HG03520 (cell line): ENCODE measurements around the gene SIKE1.
A peak's percentile ranks its signal among the peaks of the same experiment; 100 is the strongest.
"Not testable (repeated sequence)": the region's sequence is repeated elsewhere in the genome, so short reads cannot be mapped to it uniquely, and the experiment has no call there.

Experiments
- ATAC-seq: cut with Tn5 transposase; IDR thresholded peaks from one replicate; pipeline ENCODE4 v1.9.1; 2021; ENCODE audit warnings: mild to moderate bottlenecking, moderate library complexity; ENCODE audit not compliant: unreplicated experiment

SIKE1 gene

DNA sequence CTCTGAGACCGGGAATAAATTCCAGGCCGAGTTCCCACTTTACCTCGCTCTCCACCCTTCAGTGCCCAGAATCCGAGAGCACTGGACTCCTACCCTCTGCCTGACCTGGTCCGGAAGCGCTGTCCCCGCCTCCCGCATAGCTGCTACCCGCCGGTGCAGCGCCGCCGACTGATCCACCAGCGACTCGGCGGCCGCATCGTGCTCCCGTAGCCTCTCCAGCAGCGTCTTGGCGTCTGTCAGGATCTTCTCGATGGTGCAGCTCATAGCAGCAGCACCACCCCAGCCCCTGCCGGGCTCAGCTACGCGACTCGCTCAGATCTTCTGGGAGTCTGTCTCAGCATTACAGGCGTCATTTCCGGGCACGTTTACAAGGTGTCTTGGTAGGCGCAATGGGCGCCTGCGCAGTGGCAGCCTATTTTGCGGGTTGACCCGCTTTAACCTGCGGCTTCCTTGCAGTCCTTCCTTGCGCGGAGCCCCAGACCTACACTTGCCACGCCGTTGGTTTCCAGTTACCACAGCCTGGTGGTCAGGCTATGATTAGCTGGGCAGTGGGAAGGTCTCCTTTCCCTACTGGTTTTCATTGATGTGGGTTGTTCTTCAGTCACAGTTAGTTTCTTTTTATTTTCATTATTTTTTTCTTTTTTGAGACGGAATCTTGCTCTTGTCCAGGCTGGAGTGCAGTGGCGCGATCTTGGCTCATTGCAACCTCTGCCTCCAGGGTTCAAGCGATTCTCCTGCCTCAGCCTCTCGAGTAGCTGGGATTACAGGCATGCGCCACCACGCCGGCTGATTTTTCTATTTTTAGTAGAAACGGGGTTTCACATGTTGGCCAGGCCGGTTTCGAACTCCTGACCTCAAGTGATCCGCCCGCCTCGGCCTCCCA lies at the start of gene SIKE1:
SIKE1 (minus strand) TSS at position 342 of the 883 bp plus-strand sequence; CDS start at position 264, 78 bp downstream.
- peak; percentile 99 for ATAC-seq

- not testable (repeated sequence) for ATAC-seq
Observed at GRCh38 chr1:114830075-114830474, 49.6 kb upstream of the SIKE1 start.

DNA sequence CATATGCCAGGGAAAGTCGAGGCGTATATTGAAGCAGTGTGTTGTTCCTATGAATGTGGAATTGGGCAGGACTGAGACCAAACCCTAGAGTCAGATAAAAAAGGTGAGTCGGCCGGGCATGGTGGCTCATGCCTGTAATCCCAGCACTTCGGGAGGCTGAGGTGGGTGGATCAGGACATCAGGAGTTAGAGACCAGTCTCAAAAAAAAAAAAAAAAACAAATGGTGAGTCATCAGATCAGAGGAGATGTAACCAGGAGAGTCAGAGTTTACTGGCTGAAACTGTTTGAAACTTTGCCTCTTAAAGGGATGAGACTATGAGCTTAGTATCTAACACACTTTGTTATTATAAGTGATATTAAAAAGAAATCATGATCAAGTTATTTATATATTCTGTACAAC lies 47.8 kb upstream of the SIKE1 start:
- no peak for ATAC-seq

DNA sequence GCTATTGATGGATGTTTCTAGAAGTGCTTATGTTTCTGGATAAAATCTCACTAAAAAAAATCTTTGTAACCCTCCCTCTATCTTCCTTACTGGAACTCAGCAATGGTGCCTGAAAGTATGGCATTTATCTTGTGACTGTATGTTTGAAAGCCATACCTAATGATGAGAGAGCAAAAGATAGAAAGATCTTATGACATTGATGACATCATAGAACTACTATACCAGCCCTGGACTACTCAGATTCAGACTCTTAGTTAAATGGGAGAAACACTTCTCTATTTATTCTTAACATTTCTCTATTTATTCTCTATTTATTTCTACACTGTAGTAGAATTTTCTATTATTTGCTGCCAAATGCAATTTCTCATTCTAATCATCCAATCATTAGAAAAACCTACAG lies 41.5 kb upstream of the SIKE1 start:
- ATAC-seq = no peak

DNA sequence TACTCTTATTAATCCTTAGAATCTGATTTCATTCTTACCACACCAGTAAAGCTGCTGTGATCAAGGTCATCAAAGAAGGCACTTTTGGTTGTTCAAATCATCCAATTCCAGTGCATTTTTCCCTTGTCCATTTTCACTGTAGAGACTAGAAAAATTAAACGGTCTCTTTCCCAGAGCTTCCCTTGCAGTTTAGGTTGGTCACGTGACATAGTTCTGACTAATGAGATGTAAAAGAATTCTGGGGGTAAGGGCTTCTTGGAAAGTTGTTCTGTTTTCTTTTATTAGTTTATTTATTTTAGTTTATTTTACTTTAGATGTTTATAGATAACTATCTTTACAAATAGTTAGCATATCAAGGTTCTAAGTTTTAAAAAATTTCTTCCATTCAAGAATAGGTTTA lies 39.9 kb upstream of the SIKE1 start:
- no peak for ATAC-seq

DNA sequence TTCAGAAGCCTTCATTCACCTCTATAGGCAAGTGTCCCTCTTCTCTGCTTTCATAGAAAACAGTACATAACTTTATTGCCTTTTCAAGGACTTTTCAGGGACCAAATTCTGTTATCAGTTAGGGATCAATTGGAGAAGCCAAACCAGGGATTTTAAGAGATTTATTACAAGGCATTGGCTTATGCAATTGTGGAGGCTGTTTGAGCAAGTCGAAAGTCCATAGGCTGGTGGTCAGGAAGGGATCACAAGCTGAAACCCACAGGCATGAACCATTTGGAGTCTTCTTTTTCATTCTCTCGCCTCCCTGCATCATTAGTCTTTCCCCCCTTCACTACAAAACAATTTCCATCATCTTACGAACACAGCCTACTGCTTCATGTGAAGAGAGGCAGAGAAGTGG lies 39.4 kb upstream of the SIKE1 start:
- no peak for ATAC-seq

DNA sequence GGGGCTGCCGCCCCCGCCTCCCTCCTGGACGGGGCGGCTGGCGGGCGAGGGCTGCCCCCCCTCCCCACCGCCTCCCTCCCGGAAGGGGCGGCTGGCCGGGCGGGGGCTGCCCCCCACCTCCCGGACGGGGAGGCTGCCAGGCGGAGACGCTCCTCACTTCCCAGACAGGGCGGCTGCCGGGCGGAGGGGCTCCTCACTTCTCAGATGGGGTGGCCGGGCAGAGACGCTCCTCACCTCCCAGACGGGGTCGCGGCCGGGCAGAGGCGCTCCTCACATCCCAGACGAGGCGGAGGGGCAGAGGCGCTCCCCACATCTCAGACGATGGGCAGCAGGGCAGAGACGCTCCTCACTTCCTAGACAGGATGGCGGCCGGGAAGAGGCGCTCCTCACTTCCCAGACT lies 24.0 kb upstream of the SIKE1 start:
- ATAC-seq = not testable (repeated sequence)

- ATAC-seq = peak; percentile 60
Observed at GRCh38 chr1:114803001-114803400, 22.5 kb upstream of the SIKE1 start.

GRCh38 chr1:114794038-114794437 lies 13.6 kb upstream of the SIKE1 start:
- ATAC-seq = no peak

GRCh38 chr1:114790581-114790980 lies 10.1 kb upstream of the SIKE1 start:
- ATAC-seq = not testable (repeated sequence)

GRCh38 chr1:114786440-114786839 lies 6.0 kb upstream of the SIKE1 start:
- not testable (repeated sequence) for ATAC-seq

DNA sequence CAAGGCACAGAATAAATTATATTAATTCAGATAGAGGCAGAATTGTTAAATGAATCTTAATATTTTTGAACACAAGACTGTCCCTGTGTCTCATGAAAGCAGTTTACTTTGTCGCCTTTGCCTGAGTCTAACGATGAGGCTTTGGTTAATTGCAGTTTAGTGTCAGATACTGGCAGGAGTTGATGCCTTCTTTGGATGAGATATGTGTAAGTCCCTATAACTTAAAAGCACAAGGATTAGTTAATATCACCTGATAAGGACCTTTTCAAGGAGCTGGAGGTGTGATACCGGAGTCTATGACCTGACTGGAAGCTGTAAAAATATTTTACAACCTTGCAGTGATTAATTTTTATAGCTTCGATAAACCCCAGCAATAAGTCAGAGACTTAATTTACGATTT lies 2.0 kb upstream of the SIKE1 start:
- no peak for ATAC-seq

- no peak for ATAC-seq
Observed at GRCh38 chr1:114779722-114780121, 763 bp downstream of the SIKE1 start.

- ATAC-seq = not testable (repeated sequence)
Observed at GRCh38 chr1:114776726-114777125, 3.8 kb downstream of the SIKE1 start.

DNA sequence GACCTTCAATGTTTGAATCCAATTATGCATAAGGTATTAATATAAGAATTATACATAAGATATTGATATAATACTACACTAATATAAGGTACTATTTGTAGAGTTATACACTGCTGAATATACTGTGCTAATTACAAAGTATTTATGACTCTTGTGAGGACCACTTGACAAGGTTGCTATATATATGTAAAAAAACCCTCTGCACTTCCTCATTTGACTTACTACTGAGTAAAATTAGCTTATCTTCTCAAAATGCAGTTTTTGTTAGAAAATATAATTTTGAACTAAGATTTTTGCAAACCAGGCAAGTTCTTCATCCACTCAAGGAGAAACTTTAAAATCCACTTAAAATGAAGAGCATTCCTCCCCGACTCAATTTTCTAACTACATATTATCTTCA lies 8.5 kb downstream of the SIKE1 start:
- no peak for ATAC-seq

DNA sequence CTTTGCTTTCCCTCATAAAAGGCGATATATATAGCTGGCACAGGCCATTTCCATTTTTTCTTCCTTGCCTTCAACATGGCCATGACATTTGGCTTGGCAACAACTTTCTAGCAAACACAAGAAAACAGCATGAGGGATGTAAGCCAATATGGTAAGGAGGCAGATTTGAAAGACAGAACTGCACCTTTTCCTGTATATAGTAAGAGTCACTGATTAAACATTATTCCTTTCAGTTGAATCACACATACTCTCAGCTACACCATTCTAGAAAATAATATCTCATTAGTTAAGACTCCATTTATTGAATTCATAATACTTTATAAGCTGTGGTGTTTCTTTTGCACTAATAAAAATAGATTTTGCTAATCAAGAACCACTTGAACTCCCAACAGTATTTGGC lies 9.5 kb downstream of the SIKE1 start:
- no peak for ATAC-seq

- no peak for ATAC-seq
Observed at GRCh38 chr1:114764689-114765088, 15.8 kb downstream of the SIKE1 start.

- no peak for ATAC-seq
Observed at GRCh38 chr1:114758256-114758832, 22.1 kb downstream of the SIKE1 start.

DNA sequence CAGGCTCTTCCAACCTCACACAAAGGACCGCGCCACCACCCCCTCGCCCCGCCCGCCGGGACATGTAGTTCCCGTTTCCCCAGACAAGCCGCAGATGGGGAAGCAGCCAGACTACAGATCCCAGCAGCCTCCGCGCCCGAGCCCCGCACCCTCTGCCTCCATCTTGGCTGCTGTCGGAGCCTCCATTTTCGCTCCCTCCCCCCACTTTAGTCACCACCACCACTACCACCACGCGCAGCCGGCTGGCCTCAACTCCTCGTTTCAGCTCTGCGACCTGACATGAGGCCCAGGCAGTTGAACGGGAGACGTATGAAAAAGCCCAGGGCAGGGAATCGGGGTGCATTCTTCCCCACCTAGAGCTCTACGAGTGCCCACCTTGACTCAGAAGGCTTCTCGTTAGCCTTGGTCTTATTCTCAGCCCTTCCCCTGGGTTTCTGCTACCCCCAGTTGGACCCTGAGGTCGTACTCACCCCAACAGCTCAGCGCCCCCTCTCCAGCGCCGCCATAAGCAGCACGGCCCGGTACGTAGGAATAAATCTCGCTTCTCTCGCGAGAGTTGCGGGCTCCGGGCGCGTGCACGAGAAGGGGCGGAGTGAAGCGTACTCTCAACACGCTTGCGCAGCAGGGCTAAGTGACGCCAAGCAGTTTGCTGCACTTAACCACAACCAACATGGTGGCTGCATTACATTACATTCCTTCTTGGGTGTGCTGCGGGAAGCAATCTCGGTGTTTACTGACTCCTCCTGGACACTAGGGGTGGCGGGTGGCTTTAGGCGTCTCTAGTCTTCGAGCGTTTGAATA lies 22.8 kb downstream of the SIKE1 start, which contains the start of gene CSDE1:
CSDE1 (minus strand) TSS at position 530 of the 801 bp plus-strand sequence. CDS start 18,094 bp downstream, outside the sequence.
- ATAC-seq = peak; percentile 72

DNA sequence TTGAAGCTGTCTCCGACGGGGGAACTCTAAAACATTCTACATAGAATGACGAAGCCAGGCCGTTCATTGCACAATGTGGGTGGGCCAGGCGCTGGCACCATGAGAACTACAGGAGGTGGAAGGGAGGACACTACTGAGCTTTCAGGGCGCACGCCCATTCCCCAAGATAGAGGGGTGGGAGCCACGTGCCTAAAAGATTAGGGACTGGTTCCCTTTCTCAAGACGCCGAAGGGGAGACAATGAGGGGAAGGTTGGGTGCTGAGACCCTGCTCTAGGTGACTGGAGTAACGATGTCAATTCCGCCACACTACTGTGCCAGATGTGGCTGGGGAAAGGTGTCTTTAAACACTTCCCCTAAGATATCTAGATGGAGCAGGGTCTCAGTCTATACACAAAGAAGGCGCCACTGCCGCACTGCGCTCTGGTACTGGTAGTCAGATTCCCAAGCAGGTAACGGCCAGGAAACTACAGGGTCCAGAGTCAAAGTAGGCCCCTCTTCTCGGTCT lies 23.5 kb downstream of the SIKE1 start:
- no peak for ATAC-seq
